ENCODE measurements around the gene LMF1. TPM values are rescaled to one million over a fixed set of nuclear protein-coding genes. Genes with fewer than 3 reads are reported as not detected.

Gene LMF1
- total RNA-seq, 1 donor from 2014 or later: 21.4 TPM

DNA sequence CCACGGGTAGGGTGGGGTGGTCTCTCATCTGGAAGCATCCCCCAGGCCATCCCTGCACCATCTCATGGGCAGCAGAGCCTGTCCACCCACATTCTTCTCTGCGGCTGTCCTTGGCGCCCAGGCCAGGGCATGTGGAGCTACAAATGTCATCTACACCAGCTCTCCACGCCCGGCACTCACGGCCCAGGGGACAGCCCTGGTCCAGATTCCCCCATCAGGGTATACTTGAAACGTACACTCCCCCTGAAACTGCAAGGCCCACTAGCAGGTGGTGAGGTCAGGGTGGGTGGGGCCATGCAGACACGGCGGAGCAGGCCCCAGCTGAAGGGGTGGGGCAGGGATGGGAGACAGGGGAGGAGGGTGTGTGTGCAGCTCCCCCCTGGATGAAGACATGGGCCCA lies 7.6 kb upstream of the LMF1 start:
- H3K27ac Mint-ChIP-seq: no peak overlapping the region
- no peaks in the 10 kb centered on the region for H3K9me3 Mint-ChIP-seq
- peaks cover 15% of the 10 kb centered on the region for H3K27me3 Mint-ChIP-seq
- H3K36me3 Mint-ChIP-seq: no peaks in the 10 kb centered on the region
- H3K4me3 Mint-ChIP-seq: peak overlapping the region; percentile 11
- DNase-seq (ENCODE audit: extremely low spot score, unreplicated experiment): no peak
- TF ChIP-seq, protein P1, sequence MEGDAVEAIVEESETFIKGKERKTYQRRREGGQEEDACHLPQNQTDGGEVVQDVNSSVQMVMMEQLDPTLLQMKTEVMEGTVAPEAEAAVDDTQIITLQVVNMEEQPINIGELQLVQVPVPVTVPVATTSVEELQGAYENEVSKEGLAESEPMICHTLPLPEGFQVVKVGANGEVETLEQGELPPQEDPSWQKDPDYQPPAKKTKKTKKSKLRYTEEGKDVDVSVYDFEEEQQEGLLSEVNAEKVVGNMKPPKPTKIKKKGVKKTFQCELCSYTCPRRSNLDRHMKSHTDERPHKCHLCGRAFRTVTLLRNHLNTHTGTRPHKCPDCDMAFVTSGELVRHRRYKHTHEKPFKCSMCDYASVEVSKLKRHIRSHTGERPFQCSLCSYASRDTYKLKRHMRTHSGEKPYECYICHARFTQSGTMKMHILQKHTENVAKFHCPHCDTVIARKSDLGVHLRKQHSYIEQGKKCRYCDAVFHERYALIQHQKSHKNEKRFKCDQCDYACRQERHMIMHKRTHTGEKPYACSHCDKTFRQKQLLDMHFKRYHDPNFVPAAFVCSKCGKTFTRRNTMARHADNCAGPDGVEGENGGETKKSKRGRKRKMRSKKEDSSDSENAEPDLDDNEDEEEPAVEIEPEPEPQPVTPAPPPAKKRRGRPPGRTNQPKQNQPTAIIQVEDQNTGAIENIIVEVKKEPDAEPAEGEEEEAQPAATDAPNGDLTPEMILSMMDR (conservative IDR thresholded peaks at IDR 0.05): no peak
- H3K4me1 Mint-ChIP-seq (ENCODE audit: unreplicated experiment): peaks cover 11% of the 10 kb centered on the region

DNA sequence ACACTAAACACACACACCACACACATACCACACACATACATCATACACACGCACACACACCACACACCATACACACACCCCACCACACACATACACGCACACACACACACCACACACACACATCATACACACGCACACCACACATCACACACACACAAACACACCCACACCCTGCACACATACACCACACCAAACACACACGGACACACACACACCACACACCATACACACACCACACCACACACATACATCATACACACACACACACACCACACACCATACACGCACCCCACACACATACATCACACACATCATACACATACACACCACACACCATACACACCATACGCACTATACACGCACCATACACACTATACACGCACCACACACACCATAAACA lies 7.1 kb upstream of the LMF1 start:
- peaks cover 11% of the 10 kb centered on the region for H3K4me1 Mint-ChIP-seq (ENCODE audit: unreplicated experiment)

DNA sequence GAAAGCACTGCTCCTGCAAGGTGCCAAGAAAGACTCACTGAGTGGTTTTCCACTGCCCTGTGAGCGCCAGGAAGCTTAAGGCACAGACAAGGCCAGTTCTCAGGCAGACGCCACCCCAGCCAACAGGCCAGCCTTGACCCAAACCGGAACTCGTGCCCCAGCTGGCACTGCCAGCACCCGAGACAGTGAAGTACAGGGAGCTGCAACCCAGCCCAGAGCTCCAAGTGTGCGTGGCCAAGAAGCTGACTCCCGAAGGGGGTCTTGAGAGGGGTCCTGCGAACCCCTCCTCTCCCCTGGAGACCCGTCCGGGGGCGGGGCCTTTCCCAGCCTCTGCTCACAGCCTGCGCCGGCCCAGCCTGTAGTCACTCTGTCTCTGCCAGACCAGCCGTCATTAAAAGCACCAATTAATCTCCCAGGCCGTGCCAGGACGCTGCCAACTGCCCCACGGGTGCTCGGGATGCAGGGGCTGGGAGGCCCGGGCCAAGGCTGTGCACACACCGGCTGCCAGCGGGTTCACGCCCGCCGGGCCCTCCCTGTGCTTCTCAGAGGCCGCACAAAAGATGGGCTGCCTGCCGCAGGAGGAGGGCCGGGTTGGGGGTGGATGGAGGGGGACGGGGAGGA lies 6.4 kb upstream of the LMF1 start:
- Mint-ChIP-seq H3K9me3 (no peaks in the 10 kb centered on the region), H3K36me3 (no peaks in the 10 kb centered on the region), H3K4me3 (no peak overlapping the region), H3K27ac (no peak overlapping the region), H3K4me1 (ENCODE audit: unreplicated experiment) (peaks cover 11% of the 10 kb centered on the region), H3K27me3 (peaks cover 9% of the 10 kb centered on the region)
- DNase-seq (ENCODE audit: extremely low spot score, unreplicated experiment): no peak
- TF ChIP-seq, protein P1 (conservative IDR thresholded peaks at IDR 0.05): no peak

More for the DNA sequence above, 7.1 kb upstream of the LMF1 start:
- H3K27me3 Mint-ChIP-seq: peaks cover 13% of the 10 kb centered on the region
- no peaks in the 10 kb centered on the region for H3K36me3 Mint-ChIP-seq
- TF ChIP-seq, protein P1 (conservative IDR thresholded peaks at IDR 0.05): no peak
- no peak for DNase-seq (ENCODE audit: extremely low spot score, unreplicated experiment)
- no peaks in the 10 kb centered on the region for H3K9me3 Mint-ChIP-seq
- no peak overlapping the region for H3K27ac Mint-ChIP-seq
- peak overlapping the region; percentile 11 for H3K4me3 Mint-ChIP-seq

DNA sequence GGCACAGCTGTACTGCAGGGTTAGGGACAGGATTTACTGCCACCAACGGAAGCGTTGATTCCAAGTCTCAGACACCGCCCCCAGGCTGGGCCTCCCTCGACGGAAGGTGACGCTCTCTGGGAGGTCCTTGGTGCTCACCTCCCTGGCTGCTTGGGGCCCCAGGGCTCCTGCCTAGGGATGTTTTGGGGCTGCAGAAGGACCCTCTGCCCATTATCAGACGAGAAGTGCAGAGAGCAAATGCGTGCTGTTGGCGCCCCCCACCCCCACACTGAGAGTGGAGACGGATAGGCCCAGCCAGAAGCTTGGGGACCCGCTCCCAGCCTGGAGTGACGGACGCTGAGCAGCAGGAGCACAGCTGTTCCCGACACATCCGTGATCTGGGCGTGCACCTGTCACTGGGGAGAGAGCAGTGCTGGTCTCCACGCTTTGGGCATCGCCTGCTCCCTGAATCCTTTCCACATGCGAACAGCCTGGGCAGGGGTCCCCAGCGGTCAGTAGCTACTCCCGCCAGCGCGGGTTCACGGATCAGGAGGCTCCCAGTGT lies 5.7 kb upstream of the LMF1 start:
- TF ChIP-seq, protein P1 (conservative IDR thresholded peaks at IDR 0.05): no peak
- H3K27ac Mint-ChIP-seq: peak overlapping the region; percentile 39
- no peaks in the 10 kb centered on the region for H3K9me3 Mint-ChIP-seq
- DNase-seq (ENCODE audit: extremely low spot score, unreplicated experiment): no peak
- peaks cover 18% of the 10 kb centered on the region for H3K4me1 Mint-ChIP-seq (ENCODE audit: unreplicated experiment)
- peaks cover 9% of the 10 kb centered on the region for H3K27me3 Mint-ChIP-seq
- no peak overlapping the region for H3K4me3 Mint-ChIP-seq
- H3K36me3 Mint-ChIP-seq: no peaks in the 10 kb centered on the region

DNA sequence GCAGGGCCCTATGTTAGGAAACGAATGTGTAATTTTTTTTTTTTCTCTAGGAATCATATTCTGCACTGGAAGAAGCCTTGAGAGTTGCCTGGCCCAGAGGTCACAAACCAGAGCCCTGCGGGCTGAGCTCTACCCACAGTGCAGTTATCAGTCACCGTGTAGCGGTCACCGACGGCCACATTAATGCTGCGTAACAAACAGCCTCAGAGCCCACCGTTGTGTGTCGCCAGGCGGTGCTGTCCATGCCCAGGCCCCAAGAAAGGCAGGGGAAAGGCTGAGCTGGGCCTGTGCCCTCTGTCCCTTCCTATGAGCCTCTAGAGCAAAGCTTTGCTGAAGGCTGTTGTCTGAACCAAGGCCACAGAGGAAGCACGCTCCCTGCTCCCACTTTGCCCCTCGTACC lies 4.5 kb upstream of the LMF1 start:
- no peak for DNase-seq (ENCODE audit: extremely low spot score, unreplicated experiment)
- TF ChIP-seq, protein P1 (conservative IDR thresholded peaks at IDR 0.05): no peak
- Mint-ChIP-seq H3K27me3 (peaks cover 9% of the 10 kb centered on the region), H3K4me1 (ENCODE audit: unreplicated experiment) (peaks cover 19% of the 10 kb centered on the region), H3K4me3 (no peak overlapping the region), H3K27ac (no peak overlapping the region), H3K9me3 (no peaks in the 10 kb centered on the region), H3K36me3 (no peaks in the 10 kb centered on the region)
